SK-N-SH treated with all-trans-retinoic acid at 6 μM for 48 hours (cell line): ENCODE results near the gene OSGIN1.

Experiments used
- ATAC-seq: fragments of 200-7000 bp; cut with Tn5 transposase; 3 replicates; pipeline ENCODE4 v1.9.1; 2020; ENCODE audit warnings: mild to moderate bottlenecking, moderate library complexity
- ARNTL ChIP-seq: fragments of 450-650 bp; formaldehyde crosslinking; IDR thresholded peaks from 2 replicates; pipeline ENCODE4 v1.5.0; 2020; ENCODE audit warnings: low read depth, mild to moderate bottlenecking, moderate library complexity, borderline replicate concordance
- OSR1 ChIP-seq: fragments of 250-450 bp; sonication (Bioruptor Pico); IDR thresholded peaks from 2 replicates; pipeline ENCODE4 v1.8.0; 2022; ENCODE audit warnings: moderate library complexity, mild to moderate bottlenecking, inconsistent platforms
- PPARA ChIP-seq: fragments of 250-450 bp; sonication (Bioruptor Pico); IDR thresholded peaks from 2 replicates; pipeline ENCODE4 v1.5.0; 2020; ENCODE audit warnings: mild to moderate bottlenecking, borderline replicate concordance
- ZC3H10 ChIP-seq: fragments of 250-450 bp; sonication (Bioruptor Pico); IDR thresholded peaks from 2 replicates; pipeline ENCODE4 v1.5.1; 2021; ENCODE audit warnings: mild to moderate bottlenecking, moderate library complexity
- ZFP3 ChIP-seq: fragments of 250-450 bp; sonication (Bioruptor Pico); IDR thresholded peaks from 2 replicates; pipeline ENCODE4 v1.5.0; 2020; ENCODE audit warnings: mild to moderate bottlenecking, moderate library complexity
- ZFP30 ChIP-seq: fragments of 450-650 bp; formaldehyde crosslinking; IDR thresholded peaks from 2 replicates; pipeline ENCODE4 v1.5.0; 2022; ENCODE audit warnings: mild to moderate bottlenecking, moderate library complexity
- ZNF8 ChIP-seq: fragments of 450-650 bp; formaldehyde crosslinking; IDR thresholded peaks from 2 replicates; pipeline ENCODE4 v1.5.0; 2020; ENCODE audit warnings: mild to moderate bottlenecking, moderate library complexity
- TF ChIP-seq, protein P1 (sequence below): fragments of 250-450 bp; sonication (Bioruptor Pico); IDR thresholded peaks from 2 replicates; pipeline ENCODE4 v1.5.0; 2020; ENCODE audit warnings: mild to moderate bottlenecking, moderate library complexity
- TF ChIP-seq, protein P2 (sequence below): fragments of 250-450 bp; sonication (Bioruptor Pico); IDR thresholded peaks from 2 replicates; pipeline ENCODE4 v1.8.0; 2021; ENCODE audit warnings: low read depth, mild to moderate bottlenecking, moderate library complexity, borderline replicate concordance
- TF ChIP-seq, protein P3 (sequence below): fragments of 250-450 bp; sonication (Bioruptor Pico); IDR thresholded peaks from 2 replicates; pipeline ENCODE4 v1.5.1; 2021; ENCODE audit warnings: mild to moderate bottlenecking, moderate library complexity
- TF ChIP-seq, protein P4 (sequence below): fragments of 250-450 bp; sonication (Bioruptor Pico); IDR thresholded peaks from 2 replicates; pipeline ENCODE4 v1.5.1; 2020; ENCODE audit warnings: low read depth, mild to moderate bottlenecking, moderate library complexity

OSGIN1 gene

DNA sequence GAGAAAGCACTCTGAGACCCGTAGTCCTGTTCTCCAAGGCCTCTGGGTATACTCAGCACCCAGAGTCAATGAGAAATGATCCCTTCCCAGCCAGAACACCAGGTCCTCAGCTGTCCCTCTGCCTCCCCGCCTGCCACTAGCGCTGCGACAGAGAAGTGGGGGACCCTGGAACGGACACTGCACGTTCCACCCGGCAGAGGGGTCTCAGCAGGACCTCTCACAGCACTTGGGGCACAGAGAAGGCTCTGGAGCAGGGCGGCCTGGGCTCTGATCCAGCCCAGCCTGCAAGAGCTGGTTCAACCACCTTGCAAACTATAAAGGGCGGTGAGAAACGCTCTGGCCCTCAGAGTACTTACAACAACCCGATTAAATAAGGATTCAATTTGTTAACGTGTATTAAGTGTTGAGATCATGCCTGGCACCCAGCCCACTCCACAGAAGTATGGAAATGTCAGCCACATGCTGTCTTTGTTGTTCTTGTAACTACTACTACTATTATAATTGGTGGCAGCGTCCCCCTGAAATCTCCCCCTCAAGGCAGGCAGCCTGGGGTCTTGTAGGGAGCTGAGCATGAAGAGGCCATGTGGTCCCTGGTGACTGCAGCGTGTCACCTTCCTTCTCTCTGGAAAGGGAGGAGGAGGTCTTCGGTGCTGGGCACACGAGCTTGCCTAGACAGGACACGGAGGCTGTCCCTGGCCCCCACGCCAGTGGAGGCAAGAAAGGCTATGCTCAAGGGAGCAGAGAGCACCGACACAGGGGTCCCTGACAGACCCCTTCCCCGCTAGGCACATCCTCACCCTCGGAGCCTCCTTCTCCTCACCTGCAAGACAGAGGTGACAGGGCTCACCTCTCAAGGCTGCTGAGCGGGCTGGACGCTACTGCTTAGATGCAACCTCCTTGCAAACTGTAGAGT, 2.4 kb downstream of the OSGIN1 start (continued):
- TF ChIP-seq, protein P1, sequence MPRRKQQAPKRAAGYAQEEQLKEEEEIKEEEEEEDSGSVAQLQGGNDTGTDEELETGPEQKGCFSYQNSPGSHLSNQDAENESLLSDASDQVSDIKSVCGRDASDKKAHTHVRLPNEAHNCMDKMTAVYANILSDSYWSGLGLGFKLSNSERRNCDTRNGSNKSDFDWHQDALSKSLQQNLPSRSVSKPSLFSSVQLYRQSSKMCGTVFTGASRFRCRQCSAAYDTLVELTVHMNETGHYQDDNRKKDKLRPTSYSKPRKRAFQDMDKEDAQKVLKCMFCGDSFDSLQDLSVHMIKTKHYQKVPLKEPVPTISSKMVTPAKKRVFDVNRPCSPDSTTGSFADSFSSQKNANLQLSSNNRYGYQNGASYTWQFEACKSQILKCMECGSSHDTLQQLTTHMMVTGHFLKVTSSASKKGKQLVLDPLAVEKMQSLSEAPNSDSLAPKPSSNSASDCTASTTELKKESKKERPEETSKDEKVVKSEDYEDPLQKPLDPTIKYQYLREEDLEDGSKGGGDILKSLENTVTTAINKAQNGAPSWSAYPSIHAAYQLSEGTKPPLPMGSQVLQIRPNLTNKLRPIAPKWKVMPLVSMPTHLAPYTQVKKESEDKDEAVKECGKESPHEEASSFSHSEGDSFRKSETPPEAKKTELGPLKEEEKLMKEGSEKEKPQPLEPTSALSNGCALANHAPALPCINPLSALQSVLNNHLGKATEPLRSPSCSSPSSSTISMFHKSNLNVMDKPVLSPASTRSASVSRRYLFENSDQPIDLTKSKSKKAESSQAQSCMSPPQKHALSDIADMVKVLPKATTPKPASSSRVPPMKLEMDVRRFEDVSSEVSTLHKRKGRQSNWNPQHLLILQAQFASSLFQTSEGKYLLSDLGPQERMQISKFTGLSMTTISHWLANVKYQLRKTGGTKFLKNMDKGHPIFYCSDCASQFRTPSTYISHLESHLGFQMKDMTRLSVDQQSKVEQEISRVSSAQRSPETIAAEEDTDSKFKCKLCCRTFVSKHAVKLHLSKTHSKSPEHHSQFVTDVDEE (CRISPR knock-in tag) = no peak
- TF ChIP-seq, protein P2, sequence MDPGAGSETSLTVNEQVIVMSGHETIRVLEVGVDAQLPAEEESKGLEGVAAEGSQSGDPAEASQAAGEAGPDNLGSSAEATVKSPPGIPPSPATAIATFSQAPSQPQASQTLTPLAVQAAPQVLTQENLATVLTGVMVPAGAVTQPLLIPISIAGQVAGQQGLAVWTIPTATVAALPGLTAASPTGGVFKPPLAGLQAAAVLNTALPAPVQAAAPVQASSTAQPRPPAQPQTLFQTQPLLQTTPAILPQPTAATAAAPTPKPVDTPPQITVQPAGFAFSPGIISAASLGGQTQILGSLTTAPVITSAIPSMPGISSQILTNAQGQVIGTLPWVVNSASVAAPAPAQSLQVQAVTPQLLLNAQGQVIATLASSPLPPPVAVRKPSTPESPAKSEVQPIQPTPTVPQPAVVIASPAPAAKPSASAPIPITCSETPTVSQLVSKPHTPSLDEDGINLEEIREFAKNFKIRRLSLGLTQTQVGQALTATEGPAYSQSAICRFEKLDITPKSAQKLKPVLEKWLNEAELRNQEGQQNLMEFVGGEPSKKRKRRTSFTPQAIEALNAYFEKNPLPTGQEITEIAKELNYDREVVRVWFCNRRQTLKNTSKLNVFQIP (CRISPR knock-in tag) = no peak
- no peak for TF ChIP-seq OSR1 (CRISPR knock-in tag)
- no peak for TF ChIP-seq ARNTL (CRISPR knock-in tag)
- TF ChIP-seq ZC3H10 (CRISPR knock-in tag) = no peak
- no peak for TF ChIP-seq ZFP3
- TF ChIP-seq PPARA (CRISPR knock-in tag) = no peak

DNA sequence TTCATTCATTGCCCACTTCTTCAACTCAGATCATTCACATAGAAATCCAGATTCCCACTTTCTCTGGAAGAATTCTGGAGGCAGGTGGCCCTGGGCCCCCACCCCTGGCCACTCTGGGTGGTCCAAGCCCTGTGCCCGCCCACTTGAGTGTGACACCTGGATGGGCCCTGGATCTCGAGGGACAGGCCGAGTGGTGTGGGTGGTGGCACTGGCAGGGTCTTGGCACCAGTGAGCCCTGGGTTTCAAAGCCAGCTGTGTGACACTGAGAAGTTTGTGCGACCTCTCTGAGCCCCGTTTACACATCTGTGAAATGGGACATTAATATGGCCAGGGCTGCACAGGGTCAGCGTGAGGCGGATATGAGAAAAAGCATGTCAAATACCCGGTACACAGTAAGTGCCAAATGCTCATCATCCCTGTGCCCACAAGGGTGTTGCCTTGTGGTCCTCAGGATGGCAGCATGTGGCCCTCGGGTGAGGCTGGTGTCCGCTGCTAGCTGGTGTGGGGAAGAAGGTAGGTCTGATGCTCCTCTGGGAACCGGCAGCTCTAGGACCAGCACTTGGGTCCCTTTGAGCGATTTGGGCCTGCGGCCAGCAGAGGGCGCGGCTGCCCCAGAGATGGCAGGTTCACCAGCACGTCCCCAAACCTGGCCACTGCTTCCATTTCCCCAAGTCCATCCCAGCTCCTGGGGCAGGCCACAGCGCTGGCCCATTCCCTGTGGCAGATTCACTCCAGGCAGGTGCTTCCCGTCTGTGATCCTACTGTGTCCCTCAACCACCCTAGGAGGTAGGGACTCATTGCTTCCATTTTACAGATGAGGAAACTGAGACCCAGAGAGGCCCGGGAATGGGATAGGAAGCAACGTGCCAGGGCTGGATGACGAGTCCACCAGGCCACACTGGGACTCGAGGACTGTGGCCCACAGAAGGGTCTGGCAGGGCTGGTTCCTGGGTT, 3.6 kb downstream of the OSGIN1 start:
- peak; percentile 54 for ATAC-seq

More for the DNA sequence above, 3.6 kb downstream of the OSGIN1 start:
- TF ChIP-seq ZFP30 (CRISPR knock-in tag) (no peak), PPARA (CRISPR knock-in tag) (no peak), ZC3H10 (CRISPR knock-in tag) (no peak), ARNTL (CRISPR knock-in tag) (no peak), ZNF8 (CRISPR knock-in tag) (no peak)
- TF ChIP-seq, protein P2 (CRISPR knock-in tag) = no peak
- TF ChIP-seq, protein P3, sequence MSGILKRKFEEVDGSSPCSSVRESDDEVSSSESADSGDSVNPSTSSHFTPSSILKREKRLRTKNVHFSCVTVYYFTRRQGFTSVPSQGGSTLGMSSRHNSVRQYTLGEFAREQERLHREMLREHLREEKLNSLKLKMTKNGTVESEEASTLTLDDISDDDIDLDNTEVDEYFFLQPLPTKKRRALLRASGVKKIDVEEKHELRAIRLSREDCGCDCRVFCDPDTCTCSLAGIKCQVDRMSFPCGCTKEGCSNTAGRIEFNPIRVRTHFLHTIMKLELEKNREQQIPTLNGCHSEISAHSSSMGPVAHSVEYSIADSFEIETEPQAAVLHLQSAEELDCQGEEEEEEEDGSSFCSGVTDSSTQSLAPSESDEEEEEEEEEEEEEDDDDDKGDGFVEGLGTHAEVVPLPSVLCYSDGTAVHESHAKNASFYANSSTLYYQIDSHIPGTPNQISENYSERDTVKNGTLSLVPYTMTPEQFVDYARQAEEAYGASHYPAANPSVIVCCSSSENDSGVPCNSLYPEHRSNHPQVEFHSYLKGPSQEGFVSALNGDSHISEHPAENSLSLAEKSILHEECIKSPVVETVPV = no peak
- TF ChIP-seq, protein P4, sequence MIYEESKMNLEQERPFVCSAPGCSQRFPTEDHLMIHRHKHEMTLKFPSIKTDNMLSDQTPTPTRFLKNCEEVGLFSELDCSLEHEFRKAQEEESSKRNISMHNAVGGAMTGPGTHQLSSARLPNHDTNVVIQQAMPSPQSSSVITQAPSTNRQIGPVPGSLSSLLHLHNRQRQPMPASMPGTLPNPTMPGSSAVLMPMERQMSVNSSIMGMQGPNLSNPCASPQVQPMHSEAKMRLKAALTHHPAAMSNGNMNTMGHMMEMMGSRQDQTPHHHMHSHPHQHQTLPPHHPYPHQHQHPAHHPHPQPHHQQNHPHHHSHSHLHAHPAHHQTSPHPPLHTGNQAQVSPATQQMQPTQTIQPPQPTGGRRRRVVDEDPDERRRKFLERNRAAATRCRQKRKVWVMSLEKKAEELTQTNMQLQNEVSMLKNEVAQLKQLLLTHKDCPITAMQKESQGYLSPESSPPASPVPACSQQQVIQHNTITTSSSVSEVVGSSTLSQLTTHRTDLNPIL (CRISPR knock-in tag) = no peak
- TF ChIP-seq, protein P1 (CRISPR knock-in tag) = no peak
